BJ (cell line): ENCODE data around the gene CHST4. TPM values are rescaled to one million over a fixed set of nuclear protein-coding genes. Genes with fewer than 3 reads are reported as not detected.
"Not testable (repeated sequence)": the region's sequence is repeated elsewhere in the genome, so short reads cannot be mapped to it uniquely, and the experiment has no call there.

Experiments
- CTCF ChIA-PET: fragments of 350-600 bp; formaldehyde crosslinking; extraction: SDS; loops from one replicate; lab custom pipeline; 2021; ENCODE audit warnings: antibody characterized with exemption, inconsistent platforms; lab: Yijun Ruan, JAX
- POLR2A ChIA-PET: fragments of 300-600 bp; sonication (Branson Sonifier 250); formaldehyde crosslinking; extraction: SDS; loops from one replicate; lab custom pipeline; 2021; ENCODE audit warnings: antibody characterized with exemption; lab: Charles Lee
- DNase-seq: peaks from one replicate; pipeline ENCODE4 v3.0.0-alpha.2; 2011; ENCODE audit warnings: low read depth
- H3K27me3 ChIP-seq: 2 replicates; pipeline ENCODE4 v1.6.0; 2011; ENCODE audit warnings: low read length; ENCODE audit not compliant: control insufficient read depth, insufficient read depth
- H3K36me3 ChIP-seq: 2 replicates; pipeline ENCODE4 v1.5.1; 2011; ENCODE audit warnings: low read length; ENCODE audit not compliant: control insufficient read depth, insufficient read depth
- H3K4me3 ChIP-seq: 2 replicates; pipeline ENCODE4 v1.5.1; 2011; ENCODE audit warnings: low read depth, mild to moderate bottlenecking, control low read depth, low read length
- CTCF ChIP-seq: IDR thresholded peaks from 2 replicates; pipeline ENCODE4 v1.5.1; 2011; ENCODE audit warnings: low read depth, mild to moderate bottlenecking, control low read depth, inconsistent platforms, low read length, moderate library complexity; ENCODE audit not compliant: insufficient read depth
- polyA plus RNA-seq: library from polyadenylated mRNA; depleted of rRNA; stranded (reverse); fragments of >200 nt; gene quantifications from 2 replicates; pipeline ENCODE4 v1.2.3, GENCODE V29; 2011; rRNA removed
- small RNA-seq: library from RNA; depleted of rRNA; stranded (forward); fragments of <200 nt; gene quantifications from one replicate; pipeline ENCODE3, GENCODE V24; 2012; ENCODE audit warnings: low replicate concordance, low read depth; ENCODE audit not compliant: insufficient read length

The CHST4 gene
- polyA plus RNA-seq, 1 experiment: not detected

GRCh38 chr16:71576971-71577370 lies 50.7 kb downstream of the CHST4 start, which contains the start of gene TAT:
Gene TAT, minus strand, starts transcription at chr16:71577092. Its CDS starts 677 bp downstream, at chr16:71576415.
- H3K4me3 ChIP-seq: no peak within 1 kb of the TSS
- no peak for TF ChIP-seq CTCF
- H3K27me3 ChIP-seq: no peaks in the 10 kb centered on the region; the same call in 1 of the 2 replicates
- ChIA-PET POLR2A (no interaction called here), CTCF (interaction anchor here (1.4 kb wide), 1 partner anchor 34 kb away, joined by 3 read pairs; no protein-coding TSS in a partner anchor)
- no peaks in the 10 kb centered on the region for H3K36me3 ChIP-seq
- DNase-seq: no peak

- DNase-seq, H3K4me3 ChIP-seq, H3K27me3 ChIP-seq, CTCF ChIA-PET, H3K36me3 ChIP-seq, POLR2A ChIA-PET: not testable (repeated sequence)
Measured at GRCh38 chr16:71582553-71582848, 56.3 kb downstream of the CHST4 start.

- POLR2A ChIA-PET: no interaction called here
- Histone ChIP-seq H3K4me3 (no peak overlapping the region), H3K27me3 (no peaks in the 10 kb centered on the region), H3K36me3 (no peaks in the 10 kb centered on the region)
- TF ChIP-seq CTCF: no peak
- no peak for DNase-seq
- CTCF ChIA-PET: interaction anchor here (0.6 to 1.1 kb wide), 2 partner anchors 11 to 26 kb away, joined by 3 read pairs; no protein-coding TSS in a partner anchor
Measured at GRCh38 chr16:71584543-71585317, 58.5 kb downstream of the CHST4 start.

- ChIA-PET POLR2A (no interaction called here), CTCF (interaction anchor here (1.1 kb wide), 1 partner anchor 25 kb away, joined by 3 read pairs; no protein-coding TSS in a partner anchor)
- Histone ChIP-seq H3K36me3 (no peaks in the 10 kb centered on the region), H3K4me3 (no peak overlapping the region), H3K27me3 (no peaks in the 10 kb centered on the region)
- no peak for DNase-seq
- no peak for TF ChIP-seq CTCF
Measured at GRCh38 chr16:71585318-71585703, 59.1 kb downstream of the CHST4 start.

Small RNAs within 50 kb of the gene (small RNA-seq; reads per million reads assigned to genes)
- not detected for gene RNU6-1061P

Other genes starting within 250 kb of the CHST4 start
- 10.2 and 19.6 TPM in 2 replicates for gene CMTR2, start 237.0 kb upstream of the CHST4 start, polyA plus RNA-seq
- gene CALB2, start 167.7 kb upstream of the CHST4 start, polyA plus RNA-seq: 0.16 and 0.18 TPM in 2 replicates
- gene TLE7, start 84.4 kb upstream of the CHST4 start, polyA plus RNA-seq: not detected in 2 replicates
- 10.8 and 11.8 TPM in 2 replicates for gene ZNF23, start 64.2 kb upstream of the CHST4 start, polyA plus RNA-seq
- gene ZNF19, start 37.1 kb upstream of the CHST4 start, polyA plus RNA-seq: 1.6 and 2.2 TPM in 2 replicates
- gene TAT, start 50.7 kb downstream of the CHST4 start, polyA plus RNA-seq: not detected in 2 replicates
- not detected in 2 replicates for gene MARVELD3, start 99.8 kb downstream of the CHST4 start, polyA plus RNA-seq
- gene PHLPP2, start 198.3 kb downstream of the CHST4 start, polyA plus RNA-seq: 7.9 and 10.0 TPM in 2 replicates